Thoracic aorta (tissue), 2 donors: ENCODE measurements around the gene KRTAP10-11. TPM values are rescaled to one million over a fixed set of nuclear protein-coding genes. Genes with fewer than 3 reads are reported as not detected.

Experiments
- ATAC-seq: fragments of 150-250 bp; one replicate; pipeline ENCODE4 v1.8.0; 2017; ENCODE audit warnings: low read depth; ENCODE audit not compliant: insufficient number of reproducible peaks, low FRiP score
- DNase-seq: peaks from one replicate; pipeline ENCODE4 v3.0.0-alpha.2; 2020; ENCODE audit warnings: low spot score
- H3K27ac ChIP-seq, 2 donors: fragments of 200-600 bp; sonication (generic); 1 replicate in 1 of 2; 2 replicates in 1 of 2; pipeline ENCODE4 v1.5.1; 2016; ENCODE audit warnings: mild to moderate bottlenecking in 2 of 2, moderate library complexity in 2 of 2
- H3K27me3 ChIP-seq: fragments of 200-600 bp; sonication (generic); replicated peaks from 2 replicates; pipeline ENCODE4 v1.6.0; 2016; ENCODE audit warnings: mild to moderate bottlenecking; ENCODE audit not compliant: insufficient read depth
- H3K36me3 ChIP-seq: fragments of 200-600 bp; sonication (generic); one replicate; pipeline ENCODE4 v1.5.1; 2016
- H3K4me1 ChIP-seq, 2 donors: fragments of 200-600 bp; sonication (generic); 1 replicate in 1 of 2; 2 replicates in 1 of 2; pipeline versions ENCODE4 v1.5.1 to v1.6.0; 2016; ENCODE audit warnings: low read depth in 2 of 2, mild to moderate bottlenecking in 1 of 2; ENCODE audit not compliant: control insufficient read depth in 1 of 2
- H3K4me3 ChIP-seq: fragments of 200-600 bp; sonication (generic); 2 replicates; pipeline ENCODE4 v1.5.1; 2016; ENCODE audit warnings: mild to moderate bottlenecking
- H3K9me3 ChIP-seq: fragments of 200-600 bp; sonication (generic); 2 replicates; pipeline ENCODE4 v1.5.1; 2016
- total RNA-seq, 2 donors: library from RNA; depleted of rRNA; stranded (reverse); fragments of >200 nt; gene quantifications; one replicate each; pipeline versions ENCODE4 v1.1.0 to v1.2.3, GENCODE V29; 2016
- TF ChIP-seq, protein P1 (sequence below): fragments of 200-600 bp; sonication (generic); IDR thresholded peaks from one replicate; pipeline ENCODE4 v1.5.1; 2019; ENCODE audit warnings: antibody characterized with exemption

KRTAP10-11 gene
- total RNA-seq, 2 donors from 2014 or later: not detected

DNA sequence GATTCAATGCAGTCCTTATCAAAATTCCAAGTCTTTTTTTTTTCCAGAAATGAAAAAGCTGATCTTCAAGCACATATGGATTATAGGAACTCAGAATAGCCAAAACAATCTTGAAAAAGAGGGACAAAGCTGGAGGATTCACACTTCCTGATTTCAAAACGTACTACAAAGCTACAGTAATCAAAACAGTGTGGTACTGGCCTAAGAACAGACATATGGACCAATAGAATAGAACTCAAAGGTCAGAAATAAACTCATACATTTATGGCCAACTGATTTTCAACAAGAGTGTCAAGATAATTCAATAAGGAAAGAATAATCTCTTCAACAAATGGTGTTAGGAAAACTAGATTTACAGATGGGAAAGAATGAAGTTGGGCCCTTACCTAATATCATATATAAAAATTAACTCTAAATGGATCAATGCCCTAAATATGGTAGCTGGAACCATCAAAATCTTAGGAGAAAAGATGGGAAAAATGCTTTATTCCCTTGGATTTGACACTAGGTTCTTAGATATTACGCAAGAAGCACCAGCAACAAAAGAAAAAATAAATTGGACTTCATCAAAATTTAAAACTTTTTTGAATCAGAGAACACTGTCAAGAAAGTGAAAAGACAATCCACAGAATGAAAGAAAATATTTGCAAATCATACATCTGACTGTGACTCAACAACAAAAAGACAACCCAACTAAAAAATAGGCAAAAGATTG is 46.7 kb downstream of the KRTAP10-11 start:
- H3K27me3 ChIP-seq: no peaks in the 10 kb centered on the region
- DNase-seq (no peak), ATAC-seq (no peak)
- H3K9me3 ChIP-seq: peaks cover 15% of the 10 kb centered on the region
- H3K4me1 ChIP-seq: no peaks in the 10 kb centered on the region
- no peak overlapping the region for H3K4me3 ChIP-seq
- no peaks in the 10 kb centered on the region for H3K36me3 ChIP-seq
- TF ChIP-seq, protein P1, sequence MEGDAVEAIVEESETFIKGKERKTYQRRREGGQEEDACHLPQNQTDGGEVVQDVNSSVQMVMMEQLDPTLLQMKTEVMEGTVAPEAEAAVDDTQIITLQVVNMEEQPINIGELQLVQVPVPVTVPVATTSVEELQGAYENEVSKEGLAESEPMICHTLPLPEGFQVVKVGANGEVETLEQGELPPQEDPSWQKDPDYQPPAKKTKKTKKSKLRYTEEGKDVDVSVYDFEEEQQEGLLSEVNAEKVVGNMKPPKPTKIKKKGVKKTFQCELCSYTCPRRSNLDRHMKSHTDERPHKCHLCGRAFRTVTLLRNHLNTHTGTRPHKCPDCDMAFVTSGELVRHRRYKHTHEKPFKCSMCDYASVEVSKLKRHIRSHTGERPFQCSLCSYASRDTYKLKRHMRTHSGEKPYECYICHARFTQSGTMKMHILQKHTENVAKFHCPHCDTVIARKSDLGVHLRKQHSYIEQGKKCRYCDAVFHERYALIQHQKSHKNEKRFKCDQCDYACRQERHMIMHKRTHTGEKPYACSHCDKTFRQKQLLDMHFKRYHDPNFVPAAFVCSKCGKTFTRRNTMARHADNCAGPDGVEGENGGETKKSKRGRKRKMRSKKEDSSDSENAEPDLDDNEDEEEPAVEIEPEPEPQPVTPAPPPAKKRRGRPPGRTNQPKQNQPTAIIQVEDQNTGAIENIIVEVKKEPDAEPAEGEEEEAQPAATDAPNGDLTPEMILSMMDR: no peak
- H3K27ac ChIP-seq: no peak overlapping the region

DNA sequence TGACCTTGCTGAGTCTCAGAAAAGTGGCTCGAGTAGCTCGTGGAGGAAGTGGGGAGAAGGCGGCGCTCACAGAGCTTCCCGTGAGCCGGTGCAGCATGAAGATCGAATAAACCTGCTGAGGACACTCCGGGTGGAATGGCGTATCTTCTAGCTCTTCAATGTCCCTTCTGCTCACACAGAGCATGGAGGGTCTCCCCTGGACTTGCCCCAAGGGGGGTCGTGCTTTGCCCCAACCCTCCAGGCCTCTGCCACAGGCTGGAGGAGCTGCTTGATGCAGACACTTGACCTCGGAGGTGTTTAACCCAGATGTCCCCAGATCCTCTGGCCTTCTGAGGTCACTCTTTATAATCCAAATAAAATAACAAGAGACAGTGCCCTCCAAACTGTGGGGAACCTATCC is 48.6 kb downstream of the KRTAP10-11 start:
- no peak overlapping the region for H3K4me3 ChIP-seq
- H3K4me1 ChIP-seq: no peaks in the 10 kb centered on the region
- ATAC-seq (no peak), DNase-seq (no peak)
- no peaks in the 10 kb centered on the region for H3K36me3 ChIP-seq
- H3K9me3 ChIP-seq: peaks cover 15% of the 10 kb centered on the region
- H3K27ac ChIP-seq: no peak overlapping the region
- no peaks in the 10 kb centered on the region for H3K27me3 ChIP-seq
- TF ChIP-seq, protein P1: no peak

DNA sequence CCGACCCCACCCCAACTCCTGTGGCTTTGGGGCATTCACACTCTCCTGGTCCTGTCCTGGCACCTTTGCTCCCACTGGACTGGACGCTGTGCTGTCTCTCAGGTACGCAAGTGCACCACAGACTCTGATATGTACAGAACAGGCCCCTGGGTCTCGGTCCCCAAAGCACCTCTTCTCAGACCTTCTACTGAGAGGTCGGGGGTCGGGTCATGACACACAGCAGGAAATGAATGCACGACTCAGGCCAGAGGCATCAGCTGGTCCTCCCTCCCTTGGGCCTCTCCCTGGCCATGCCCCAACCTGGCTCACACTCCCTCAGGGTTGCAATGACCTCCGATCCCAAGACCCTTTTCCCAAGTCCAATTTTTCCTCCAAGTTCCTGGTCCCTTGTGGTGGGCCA is 49.0 kb downstream of the KRTAP10-11 start:
- H3K27me3 ChIP-seq: no peaks in the 10 kb centered on the region
- DNase-seq (no peak), ATAC-seq (no peak)
- H3K4me1 ChIP-seq: no peaks in the 10 kb centered on the region
- peaks cover 15% of the 10 kb centered on the region for H3K9me3 ChIP-seq
- H3K27ac ChIP-seq: no peak overlapping the region
- no peak overlapping the region for H3K4me3 ChIP-seq
- H3K36me3 ChIP-seq: no peaks in the 10 kb centered on the region
- TF ChIP-seq, protein P1: no peak

GRCh38 chr21:44695641-44696040 is 49.4 kb downstream of the KRTAP10-11 start:
- no peak for ATAC-seq
- no peak overlapping the region for H3K4me3 ChIP-seq
- DNase-seq: no peak
- TF ChIP-seq, protein P1: no peak
- no peaks in the 10 kb centered on the region for H3K27me3 ChIP-seq
- H3K27ac ChIP-seq: no peak overlapping the region
- H3K4me1 ChIP-seq: no peaks in the 10 kb centered on the region
- H3K9me3 ChIP-seq: peaks cover 15% of the 10 kb centered on the region
- no peaks in the 10 kb centered on the region for H3K36me3 ChIP-seq

GRCh38 chr21:44696572-44696971 is 50.4 kb downstream of the KRTAP10-11 start:
- no peaks in the 10 kb centered on the region for H3K27me3 ChIP-seq
- H3K4me3 ChIP-seq: no peak overlapping the region
- ATAC-seq: no peak
- H3K36me3 ChIP-seq: no peaks in the 10 kb centered on the region
- H3K27ac ChIP-seq: no peak overlapping the region
- no peak for DNase-seq
- TF ChIP-seq, protein P1: no peak
- no peaks in the 10 kb centered on the region for H3K4me1 ChIP-seq
- peaks cover 15% of the 10 kb centered on the region for H3K9me3 ChIP-seq

Other genes starting within 250 kb of the KRTAP10-11 start
- 1 to 10 TPM; 6.5 to 8.3 TPM for gene LRRC3, start 190.9 kb upstream of the KRTAP10-11 start, total RNA-seq
- not detected for gene KRTAP10-1, start 106.2 kb upstream of the KRTAP10-11 start, total RNA-seq
- gene KRTAP10-2, start 94.9 kb upstream of the KRTAP10-11 start, total RNA-seq: not detected
- not detected for gene KRTAP10-3, start 87.6 kb upstream of the KRTAP10-11 start, total RNA-seq
- not detected for gene KRTAP10-4, start 72.7 kb upstream of the KRTAP10-11 start, total RNA-seq
- gene KRTAP10-5, start 65.8 kb upstream of the KRTAP10-11 start, total RNA-seq: not detected
- not detected for gene KRTAP10-6, start 53.9 kb upstream of the KRTAP10-11 start, total RNA-seq
- not detected for gene KRTAP10-7, start 45.8 kb upstream of the KRTAP10-11 start, total RNA-seq
- gene KRTAP10-8, start 34.3 kb upstream of the KRTAP10-11 start, total RNA-seq: not detected
- gene KRTAP10-9, start 19.3 kb upstream of the KRTAP10-11 start, total RNA-seq: not detected
- not detected for gene KRTAP10-10, start 9.1 kb upstream of the KRTAP10-11 start, total RNA-seq
- gene KRTAP12-4, start 8.2 kb downstream of the KRTAP10-11 start, total RNA-seq: not detected
- not detected for gene KRTAP12-3, start 11.5 kb downstream of the KRTAP10-11 start, total RNA-seq
- not detected for gene KRTAP12-2, start 20.5 kb downstream of the KRTAP10-11 start, total RNA-seq
- not detected for gene KRTAP12-1, start 35.7 kb downstream of the KRTAP10-11 start, total RNA-seq
- not detected for gene KRTAP10-12, start 50.8 kb downstream of the KRTAP10-11 start, total RNA-seq
- not detected for gene TSPEAR, start 65.2 kb downstream of the KRTAP10-11 start, total RNA-seq
- 100 to 1,000 TPM in 1 of 2 donors, 10 to 100 TPM in 1; 67.7 to 138 TPM for gene UBE2G2, start 155.4 kb downstream of the KRTAP10-11 start, total RNA-seq
- 10 to 100 TPM; 66.5 to 66.9 TPM for gene SUMO3, start 171.6 kb downstream of the KRTAP10-11 start, total RNA-seq
- 100 to 1,000 TPM; 301 to 351 TPM for gene PTTG1IP, start 227.3 kb downstream of the KRTAP10-11 start, total RNA-seq